ENCODE results near the gene RELL1. TPM values are rescaled to one million over a fixed set of nuclear protein-coding genes. Genes with fewer than 3 reads are reported as not detected.

RELL1 gene
- total RNA-seq, 1 experiment from 2014 or later = 18.2 TPM

DNA sequence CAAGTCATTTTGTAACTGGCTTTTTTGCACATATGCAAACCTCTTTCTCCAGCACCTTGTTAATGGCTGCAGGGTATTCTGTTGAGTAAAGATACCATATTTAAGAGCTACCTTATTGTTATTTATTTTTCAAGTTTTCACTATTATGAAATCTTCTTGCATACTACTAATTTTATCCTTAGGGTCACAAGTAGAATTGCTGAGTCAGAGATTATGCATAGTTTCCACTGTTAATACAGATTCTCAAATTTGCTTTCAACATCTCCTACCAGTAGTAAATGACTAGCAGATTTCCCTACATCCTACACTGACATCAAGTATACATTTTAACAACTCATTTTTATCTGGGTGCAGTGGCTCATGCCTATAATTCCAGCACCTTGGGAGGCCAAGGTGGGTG, 112.6 kb downstream of the RELL1 start:
- H3K36me3 Mint-ChIP-seq (ENCODE audit: insufficient read depth, unreplicated experiment) = no peaks in the 10 kb centered on the region
- H3K27me3 Mint-ChIP-seq (ENCODE audit: unreplicated experiment) = no peaks in the 10 kb centered on the region
- TF ChIP-seq, protein P1, sequence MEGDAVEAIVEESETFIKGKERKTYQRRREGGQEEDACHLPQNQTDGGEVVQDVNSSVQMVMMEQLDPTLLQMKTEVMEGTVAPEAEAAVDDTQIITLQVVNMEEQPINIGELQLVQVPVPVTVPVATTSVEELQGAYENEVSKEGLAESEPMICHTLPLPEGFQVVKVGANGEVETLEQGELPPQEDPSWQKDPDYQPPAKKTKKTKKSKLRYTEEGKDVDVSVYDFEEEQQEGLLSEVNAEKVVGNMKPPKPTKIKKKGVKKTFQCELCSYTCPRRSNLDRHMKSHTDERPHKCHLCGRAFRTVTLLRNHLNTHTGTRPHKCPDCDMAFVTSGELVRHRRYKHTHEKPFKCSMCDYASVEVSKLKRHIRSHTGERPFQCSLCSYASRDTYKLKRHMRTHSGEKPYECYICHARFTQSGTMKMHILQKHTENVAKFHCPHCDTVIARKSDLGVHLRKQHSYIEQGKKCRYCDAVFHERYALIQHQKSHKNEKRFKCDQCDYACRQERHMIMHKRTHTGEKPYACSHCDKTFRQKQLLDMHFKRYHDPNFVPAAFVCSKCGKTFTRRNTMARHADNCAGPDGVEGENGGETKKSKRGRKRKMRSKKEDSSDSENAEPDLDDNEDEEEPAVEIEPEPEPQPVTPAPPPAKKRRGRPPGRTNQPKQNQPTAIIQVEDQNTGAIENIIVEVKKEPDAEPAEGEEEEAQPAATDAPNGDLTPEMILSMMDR (IDR thresholded peaks at IDR 0.05; ENCODE audit: unreplicated experiment) = no peak
- intact Hi-C loops (cut with micrococcal nuclease; ENCODE audit: unreplicated experiment) = no loop called here
- BruUV-seq (replicated peaks) = no TSS peak
- CTCF ChIA-PET = interaction anchor here (0.7 kb wide), 1 partner anchor 9 kb away, joined by 5 read pairs; no protein-coding TSS in a partner anchor
- H3K27ac Mint-ChIP-seq (ENCODE audit: unreplicated experiment) = no peak overlapping the region
- H3K4me3 Mint-ChIP-seq (ENCODE audit: low read depth, unreplicated experiment) = no peak overlapping the region
- H3K9me3 Mint-ChIP-seq (ENCODE audit: low read depth, unreplicated experiment) = peaks cover 2% of the 10 kb centered on the region
- peaks cover 2% of the 10 kb centered on the region for H3K4me1 Mint-ChIP-seq (ENCODE audit: low read depth, unreplicated experiment)
- DNase-seq = no peak

DNA sequence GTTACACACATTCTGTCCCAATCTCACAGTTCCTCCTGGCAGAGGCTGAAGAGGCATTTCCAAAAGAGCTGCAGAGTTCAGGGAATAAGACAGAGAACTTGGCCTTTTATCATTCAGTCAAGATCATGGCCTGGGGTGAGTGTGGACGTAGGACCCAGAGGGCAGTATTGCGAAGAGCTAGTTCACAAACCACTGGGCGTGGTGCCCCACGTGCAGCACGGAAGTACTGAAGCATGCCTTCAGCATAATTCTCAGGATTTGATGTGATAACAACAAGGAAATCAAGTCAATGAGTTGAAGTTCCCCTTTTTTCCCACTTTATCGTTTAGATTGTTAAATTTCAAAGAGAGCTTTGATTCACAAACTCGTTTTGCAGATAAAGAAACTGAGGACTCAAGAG, 117.7 kb downstream of the RELL1 start:
- BruUV-seq (replicated peaks) = no TSS peak
- DNase-seq = peak; percentile 30
- no peaks in the 10 kb centered on the region for H3K9me3 Mint-ChIP-seq (ENCODE audit: low read depth, unreplicated experiment)
- intact Hi-C loops (cut with micrococcal nuclease; ENCODE audit: unreplicated experiment) = no loop called here
- H3K36me3 Mint-ChIP-seq (ENCODE audit: insufficient read depth, unreplicated experiment) = peaks cover 11% of the 10 kb centered on the region
- H3K27me3 Mint-ChIP-seq (ENCODE audit: unreplicated experiment) = no peaks in the 10 kb centered on the region
- no peak overlapping the region for H3K4me3 Mint-ChIP-seq (ENCODE audit: low read depth, unreplicated experiment)
- CTCF ChIA-PET = interaction anchor here (0.9 to 1.1 kb wide), 2 partner anchors 111 to 234 kb away, joined by 3 read pairs; no protein-coding TSS in a partner anchor
- H3K4me1 Mint-ChIP-seq (ENCODE audit: low read depth, unreplicated experiment) = peaks cover 19% of the 10 kb centered on the region
- peak overlapping the region; percentile 77 for H3K27ac Mint-ChIP-seq (ENCODE audit: unreplicated experiment)
- TF ChIP-seq, protein P1 (IDR thresholded peaks at IDR 0.05; ENCODE audit: unreplicated experiment) = no peak

DNA sequence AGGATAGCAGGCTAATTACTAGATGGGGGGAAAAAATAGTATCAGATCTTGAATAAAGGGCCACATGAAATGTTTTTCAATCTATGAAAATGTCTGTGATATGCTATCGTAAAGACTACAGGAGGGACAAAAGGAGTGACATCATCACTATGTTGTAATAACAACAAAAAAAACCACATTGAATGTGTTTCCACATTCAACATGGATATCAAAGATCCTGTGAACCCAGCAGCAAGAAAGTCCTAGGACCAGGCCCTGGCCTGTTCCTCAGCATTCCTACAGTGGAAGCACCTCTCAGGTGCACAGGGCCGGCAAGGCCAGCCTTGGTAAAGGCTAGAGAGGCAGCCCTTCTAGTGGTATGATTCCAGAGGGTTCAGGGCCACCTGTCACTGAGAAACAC, 118.3 kb downstream of the RELL1 start:
- Mint-ChIP-seq H3K27ac (ENCODE audit: unreplicated experiment) (peak overlapping the region; percentile 77), H3K27me3 (ENCODE audit: unreplicated experiment) (no peaks in the 10 kb centered on the region), H3K9me3 (ENCODE audit: low read depth, unreplicated experiment) (no peaks in the 10 kb centered on the region), H3K4me3 (ENCODE audit: low read depth, unreplicated experiment) (no peak overlapping the region), H3K36me3 (ENCODE audit: insufficient read depth, unreplicated experiment) (peaks cover 14% of the 10 kb centered on the region), H3K4me1 (ENCODE audit: low read depth, unreplicated experiment) (peaks cover 25% of the 10 kb centered on the region)
- no TSS peak for BruUV-seq (replicated peaks)
- intact Hi-C loops (cut with micrococcal nuclease; ENCODE audit: unreplicated experiment) = loop anchor here (1.0 to 2.0 kb wide), 2 partner anchors 35 to 115 kb away; a partner anchor contains a TSS
- CTCF ChIA-PET = no interaction called here
- no peak for DNase-seq
- TF ChIP-seq, protein P1 (IDR thresholded peaks at IDR 0.05; ENCODE audit: unreplicated experiment) = no peak

DNA sequence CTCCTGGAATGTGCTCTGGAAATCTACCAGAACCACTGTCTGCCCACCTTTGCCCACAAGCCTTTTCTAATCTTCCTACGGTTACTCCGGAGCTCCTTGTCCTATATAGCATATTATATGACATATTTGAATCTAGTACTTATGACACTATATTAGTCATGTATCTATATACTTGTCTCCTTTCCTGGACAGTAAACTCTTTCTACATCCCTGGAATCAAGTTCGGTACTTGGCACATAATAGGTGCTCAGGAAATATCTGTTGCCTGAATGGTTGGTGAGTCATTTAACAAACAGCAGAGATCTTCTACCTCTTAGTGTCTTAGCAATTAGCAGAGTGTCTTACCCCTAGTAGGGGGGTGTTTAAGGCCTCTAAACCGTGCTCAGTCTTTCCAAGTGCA, 123.6 kb downstream of the RELL1 start:
- Mint-ChIP-seq H3K9me3 (ENCODE audit: low read depth, unreplicated experiment) (no peaks in the 10 kb centered on the region), H3K27me3 (ENCODE audit: unreplicated experiment) (no peaks in the 10 kb centered on the region), H3K27ac (ENCODE audit: unreplicated experiment) (peak overlapping the region; percentile 73), H3K36me3 (ENCODE audit: insufficient read depth, unreplicated experiment) (peaks cover 31% of the 10 kb centered on the region), H3K4me1 (ENCODE audit: low read depth, unreplicated experiment) (peaks cover 46% of the 10 kb centered on the region), H3K4me3 (ENCODE audit: low read depth, unreplicated experiment) (no peak overlapping the region)
- intact Hi-C loops (cut with micrococcal nuclease; ENCODE audit: unreplicated experiment) = loop anchor here (2.0 kb wide), 1 partner anchor 90 kb away; no protein-coding TSS in a partner anchor
- TF ChIP-seq, protein P1 (IDR thresholded peaks at IDR 0.05; ENCODE audit: unreplicated experiment) = no peak
- DNase-seq = no peak
- CTCF ChIA-PET = interaction anchor here (1.0 to 1.2 kb wide), 4 partner anchors 13 to 109 kb away, joined by 3 to 8 read pairs (median 4); a partner anchor contains a TSS
- no TSS peak for BruUV-seq (replicated peaks)
